ENCODE results near the gene FOXP1.

DNA sequence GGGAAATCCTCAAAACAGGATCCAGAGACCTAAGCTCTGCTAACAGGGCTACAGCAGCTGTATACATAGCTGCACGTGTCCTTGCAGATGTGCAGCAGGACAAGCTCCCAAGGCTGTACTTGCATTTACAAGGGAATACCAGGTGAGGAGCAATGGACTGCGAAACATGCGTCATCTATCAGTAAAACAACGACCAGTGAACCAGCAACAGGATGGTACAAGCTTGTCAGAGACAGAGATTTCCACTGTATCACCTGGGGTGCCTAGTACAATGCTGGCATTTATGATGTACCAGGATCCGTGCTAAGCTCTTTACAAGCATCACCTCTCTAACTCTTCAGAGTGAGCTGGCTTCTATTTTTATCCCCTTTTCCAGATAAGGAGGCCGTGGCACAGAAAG lies 227.3 kb downstream of the FOXP1 start:
- TF ChIP-seq, protein P1, sequence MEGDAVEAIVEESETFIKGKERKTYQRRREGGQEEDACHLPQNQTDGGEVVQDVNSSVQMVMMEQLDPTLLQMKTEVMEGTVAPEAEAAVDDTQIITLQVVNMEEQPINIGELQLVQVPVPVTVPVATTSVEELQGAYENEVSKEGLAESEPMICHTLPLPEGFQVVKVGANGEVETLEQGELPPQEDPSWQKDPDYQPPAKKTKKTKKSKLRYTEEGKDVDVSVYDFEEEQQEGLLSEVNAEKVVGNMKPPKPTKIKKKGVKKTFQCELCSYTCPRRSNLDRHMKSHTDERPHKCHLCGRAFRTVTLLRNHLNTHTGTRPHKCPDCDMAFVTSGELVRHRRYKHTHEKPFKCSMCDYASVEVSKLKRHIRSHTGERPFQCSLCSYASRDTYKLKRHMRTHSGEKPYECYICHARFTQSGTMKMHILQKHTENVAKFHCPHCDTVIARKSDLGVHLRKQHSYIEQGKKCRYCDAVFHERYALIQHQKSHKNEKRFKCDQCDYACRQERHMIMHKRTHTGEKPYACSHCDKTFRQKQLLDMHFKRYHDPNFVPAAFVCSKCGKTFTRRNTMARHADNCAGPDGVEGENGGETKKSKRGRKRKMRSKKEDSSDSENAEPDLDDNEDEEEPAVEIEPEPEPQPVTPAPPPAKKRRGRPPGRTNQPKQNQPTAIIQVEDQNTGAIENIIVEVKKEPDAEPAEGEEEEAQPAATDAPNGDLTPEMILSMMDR (IDR thresholded peaks at IDR 0.05), result no peak
- TF ChIP-seq EP300 (IDR thresholded peaks at IDR 0.05), result no peak

All from esophagus muscularis mucosa (tissue), 3 donors.